ENCODE results near the gene KRT35. TPM values are rescaled to one million over a fixed set of nuclear protein-coding genes. Genes with fewer than 3 reads are reported as not detected.

The KRT35 gene
- total RNA-seq, 1 donor from 2014 or later: not detected

DNA sequence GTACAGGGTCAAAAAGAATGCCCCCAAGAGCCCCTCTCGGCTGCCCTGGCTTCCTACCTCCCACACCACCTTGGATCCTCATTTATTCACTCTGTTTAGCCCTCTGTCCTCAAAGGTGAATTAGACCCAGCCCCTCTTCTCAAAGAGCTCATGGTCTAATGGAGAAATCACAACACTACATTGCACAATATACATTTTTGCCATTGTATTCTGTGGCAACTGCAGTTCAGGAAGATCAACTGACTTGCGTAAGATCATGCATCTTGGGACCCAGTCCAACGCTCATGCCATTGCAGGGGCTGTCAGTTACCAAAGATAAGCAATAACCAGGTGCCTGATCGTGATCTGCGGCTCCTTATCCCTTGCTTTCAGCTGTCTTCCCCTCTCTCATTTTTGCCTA is 41.6 kb downstream of the KRT35 start:
- TF ChIP-seq EZH2 (IDR thresholded peaks at IDR 0.05; ENCODE audit: insufficient read depth, low read length): no peak
- TF ChIP-seq, protein P1, sequence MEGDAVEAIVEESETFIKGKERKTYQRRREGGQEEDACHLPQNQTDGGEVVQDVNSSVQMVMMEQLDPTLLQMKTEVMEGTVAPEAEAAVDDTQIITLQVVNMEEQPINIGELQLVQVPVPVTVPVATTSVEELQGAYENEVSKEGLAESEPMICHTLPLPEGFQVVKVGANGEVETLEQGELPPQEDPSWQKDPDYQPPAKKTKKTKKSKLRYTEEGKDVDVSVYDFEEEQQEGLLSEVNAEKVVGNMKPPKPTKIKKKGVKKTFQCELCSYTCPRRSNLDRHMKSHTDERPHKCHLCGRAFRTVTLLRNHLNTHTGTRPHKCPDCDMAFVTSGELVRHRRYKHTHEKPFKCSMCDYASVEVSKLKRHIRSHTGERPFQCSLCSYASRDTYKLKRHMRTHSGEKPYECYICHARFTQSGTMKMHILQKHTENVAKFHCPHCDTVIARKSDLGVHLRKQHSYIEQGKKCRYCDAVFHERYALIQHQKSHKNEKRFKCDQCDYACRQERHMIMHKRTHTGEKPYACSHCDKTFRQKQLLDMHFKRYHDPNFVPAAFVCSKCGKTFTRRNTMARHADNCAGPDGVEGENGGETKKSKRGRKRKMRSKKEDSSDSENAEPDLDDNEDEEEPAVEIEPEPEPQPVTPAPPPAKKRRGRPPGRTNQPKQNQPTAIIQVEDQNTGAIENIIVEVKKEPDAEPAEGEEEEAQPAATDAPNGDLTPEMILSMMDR (IDR thresholded peaks at IDR 0.05; ENCODE audit: insufficient read depth, low read depth, low read length): no peak
- no peak overlapping the region for H3K27ac Mint-ChIP-seq (ENCODE audit: unreplicated experiment)
- Histone ChIP-seq H4K20me1 (ENCODE audit: insufficient read depth, low read length) (no peaks in the 10 kb centered on the region), H3K9ac (ENCODE audit: low read length) (no peak overlapping the region), H3K9me3 (ENCODE audit: insufficient read depth, low read depth, low read length) (no peaks in the 10 kb centered on the region), H3K27me3 (ENCODE audit: insufficient read depth, low read length) (no peaks in the 10 kb centered on the region), H2AFZ (ENCODE audit: low read depth, low read length) (no peak overlapping the region), H3K27ac (ENCODE audit: low read depth, low read length) (no peak overlapping the region), H3K36me3 (ENCODE audit: insufficient read depth, low read length) (no peaks in the 10 kb centered on the region), H3K4me3 (ENCODE audit: insufficient read depth, low read depth, low read length) (no peak overlapping the region), H3K79me2 (ENCODE audit: insufficient read depth, low read length) (no peaks in the 10 kb centered on the region), H3K4me1 (ENCODE audit: insufficient read depth, low read length) (no peaks in the 10 kb centered on the region), H3K4me2 (ENCODE audit: low read length) (no peak overlapping the region)
- DNase-seq (ENCODE audit: low read depth) (no peak), FAIRE-seq (no peak)
- H3K9me3 Mint-ChIP-seq (ENCODE audit: unreplicated experiment): no peaks in the 10 kb centered on the region
- peaks cover 1% of the 10 kb centered on the region for H3K4me1 Mint-ChIP-seq (ENCODE audit: low read depth, unreplicated experiment)
- H3K27me3 Mint-ChIP-seq (ENCODE audit: low read depth, unreplicated experiment): peaks cover 44% of the 10 kb centered on the region
- H3K36me3 Mint-ChIP-seq (ENCODE audit: low read depth, unreplicated experiment): no peaks in the 10 kb centered on the region
- H3K4me3 Mint-ChIP-seq (ENCODE audit: unreplicated experiment): no peak overlapping the region

DNA sequence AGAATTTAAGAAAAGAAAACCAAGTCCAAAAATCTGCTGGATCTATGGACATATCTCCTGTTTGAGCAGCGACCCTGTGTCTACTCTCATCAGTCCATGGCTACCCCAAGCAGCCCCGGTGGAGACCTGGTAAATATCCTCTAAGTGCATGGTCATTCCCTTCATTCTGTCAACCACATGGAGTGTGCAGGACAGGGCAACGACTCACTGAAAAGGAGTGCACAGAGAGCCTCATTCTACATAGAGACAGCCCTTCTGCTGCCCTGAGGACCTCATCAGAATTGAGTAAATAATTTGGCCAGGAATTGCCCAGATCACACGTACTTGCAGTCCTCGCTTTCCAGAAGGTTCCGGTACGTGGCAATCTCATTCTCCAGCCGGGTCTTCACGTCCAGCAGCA is 43.2 kb downstream of the KRT35 start:
- Histone ChIP-seq H3K27me3 (ENCODE audit: insufficient read depth, low read length) (no peaks in the 10 kb centered on the region), H3K79me2 (ENCODE audit: insufficient read depth, low read length) (no peaks in the 10 kb centered on the region), H3K4me3 (ENCODE audit: insufficient read depth, low read depth, low read length) (no peak overlapping the region), H3K9me3 (ENCODE audit: insufficient read depth, low read depth, low read length) (no peaks in the 10 kb centered on the region), H3K27ac (ENCODE audit: low read depth, low read length) (no peak overlapping the region), H3K36me3 (ENCODE audit: insufficient read depth, low read length) (no peaks in the 10 kb centered on the region), H4K20me1 (ENCODE audit: insufficient read depth, low read length) (no peaks in the 10 kb centered on the region), H2AFZ (ENCODE audit: low read depth, low read length) (no peak overlapping the region), H3K4me2 (ENCODE audit: low read length) (no peak overlapping the region), H3K4me1 (ENCODE audit: insufficient read depth, low read length) (no peaks in the 10 kb centered on the region), H3K9ac (ENCODE audit: low read length) (no peak overlapping the region)
- H3K36me3 Mint-ChIP-seq (ENCODE audit: low read depth, unreplicated experiment): no peaks in the 10 kb centered on the region
- FAIRE-seq (no peak), DNase-seq (ENCODE audit: low read depth) (no peak)
- H3K9me3 Mint-ChIP-seq (ENCODE audit: unreplicated experiment): no peaks in the 10 kb centered on the region
- H3K4me1 Mint-ChIP-seq (ENCODE audit: low read depth, unreplicated experiment): no peaks in the 10 kb centered on the region
- no peak overlapping the region for H3K27ac Mint-ChIP-seq (ENCODE audit: unreplicated experiment)
- H3K27me3 Mint-ChIP-seq (ENCODE audit: low read depth, unreplicated experiment): peaks cover 37% of the 10 kb centered on the region
- H3K4me3 Mint-ChIP-seq (ENCODE audit: unreplicated experiment): no peak overlapping the region
- TF ChIP-seq EZH2 (IDR thresholded peaks at IDR 0.05; ENCODE audit: insufficient read depth, low read length): no peak
- TF ChIP-seq, protein P1 (IDR thresholded peaks at IDR 0.05; ENCODE audit: insufficient read depth, low read depth, low read length): no peak

DNA sequence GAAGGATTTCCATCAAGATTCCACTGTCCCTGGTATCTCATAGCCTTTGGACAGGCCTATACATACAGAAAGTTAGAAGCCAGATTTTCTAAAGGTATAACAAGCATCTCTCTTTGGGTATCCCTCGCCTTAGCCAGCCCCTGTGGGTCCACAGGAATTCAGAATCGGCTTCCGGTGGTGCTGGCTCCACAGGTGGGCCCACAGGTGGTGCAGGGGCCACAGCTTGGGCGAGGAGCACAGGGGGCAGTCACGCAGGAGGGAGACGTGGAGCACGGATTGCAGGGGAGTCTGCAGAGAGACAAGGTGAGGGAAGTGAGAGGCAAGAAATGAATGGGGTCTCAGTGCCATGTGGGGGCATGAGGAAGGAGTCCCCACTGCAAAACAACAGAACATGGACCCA is 43.7 kb downstream of the KRT35 start:
- H3K4me1 Mint-ChIP-seq (ENCODE audit: low read depth, unreplicated experiment): no peaks in the 10 kb centered on the region
- H3K27ac Mint-ChIP-seq (ENCODE audit: unreplicated experiment): no peak overlapping the region
- Histone ChIP-seq H3K9me3 (ENCODE audit: insufficient read depth, low read depth, low read length) (no peaks in the 10 kb centered on the region), H3K27me3 (ENCODE audit: insufficient read depth, low read length) (no peaks in the 10 kb centered on the region), H3K9ac (ENCODE audit: low read length) (no peak overlapping the region), H3K4me1 (ENCODE audit: insufficient read depth, low read length) (no peaks in the 10 kb centered on the region), H3K79me2 (ENCODE audit: insufficient read depth, low read length) (no peaks in the 10 kb centered on the region), H3K4me2 (ENCODE audit: low read length) (no peak overlapping the region), H3K4me3 (ENCODE audit: insufficient read depth, low read depth, low read length) (no peak overlapping the region), H3K27ac (ENCODE audit: low read depth, low read length) (no peak overlapping the region), H2AFZ (ENCODE audit: low read depth, low read length) (no peak overlapping the region), H3K36me3 (ENCODE audit: insufficient read depth, low read length) (no peaks in the 10 kb centered on the region), H4K20me1 (ENCODE audit: insufficient read depth, low read length) (no peaks in the 10 kb centered on the region)
- no peak for FAIRE-seq
- TF ChIP-seq EZH2 (IDR thresholded peaks at IDR 0.05; ENCODE audit: insufficient read depth, low read length): no peak
- TF ChIP-seq, protein P1 (IDR thresholded peaks at IDR 0.05; ENCODE audit: insufficient read depth, low read depth, low read length): no peak
- H3K9me3 Mint-ChIP-seq (ENCODE audit: unreplicated experiment): no peaks in the 10 kb centered on the region
- no peaks in the 10 kb centered on the region for H3K36me3 Mint-ChIP-seq (ENCODE audit: low read depth, unreplicated experiment)
- H3K4me3 Mint-ChIP-seq (ENCODE audit: unreplicated experiment): no peak overlapping the region
- H3K27me3 Mint-ChIP-seq (ENCODE audit: low read depth, unreplicated experiment): peaks cover 37% of the 10 kb centered on the region
- no peak for DNase-seq (ENCODE audit: low read depth)

Data from astrocyte (in vitro differentiated cells and primary cell).